Measurements from ENCODE around the gene P2RX1.
A peak's percentile ranks its signal among the peaks of the same experiment; 100 is the strongest.

P2RX1 gene

GRCh38 chr17:3889325-3890012 is 26.8 kb downstream of the P2RX1 start:
- H3K27ac ChIP-seq (ENCODE audit: low read depth, low read length), result peak overlapping the region; percentile 85
- peak overlapping the region; percentile 20 for H3K9ac ChIP-seq (ENCODE audit: low read length)
- peaks cover 9% of the 10 kb centered on the region for H3K36me3 ChIP-seq (ENCODE audit: insufficient read depth, low read length)
- peaks cover 62% of the 10 kb centered on the region for H3K4me1 ChIP-seq (ENCODE audit: insufficient read depth, low read length)
- H3K4me3 ChIP-seq (ENCODE audit: low read depth in 1 of 2, low read length in 2 of 2), result no peak overlapping the region
- H3K27me3 ChIP-seq (ENCODE audit: control insufficient read depth in 1 of 2, insufficient read depth in 2 of 2, low read length in 2 of 2), result no peaks in the 10 kb centered on the region
- H3K9me3 ChIP-seq (ENCODE audit: low read length), result no peaks in the 10 kb centered on the region

- Histone ChIP-seq H3K27me3 (ENCODE audit: control insufficient read depth in 1 of 2, insufficient read depth in 2 of 2, low read length in 2 of 2) (no peaks in the 10 kb centered on the region), H3K9ac (ENCODE audit: low read length) (peak overlapping the region; percentile 25), H3K36me3 (ENCODE audit: insufficient read depth, low read length) (peaks cover 18% of the 10 kb centered on the region), H3K27ac (ENCODE audit: low read depth, low read length) (peak overlapping the region; percentile 85), H3K9me3 (ENCODE audit: low read length) (no peaks in the 10 kb centered on the region), H3K4me1 (ENCODE audit: insufficient read depth, low read length) (peaks cover 58% of the 10 kb centered on the region), H3K4me3 (ENCODE audit: low read depth in 1 of 2, low read length in 2 of 2) (peak overlapping the region in 1 of 2 donors; percentile 25)
Observed at GRCh38 chr17:3888343-3889171, 27.7 kb downstream of the P2RX1 start.

GRCh38 chr17:3887804-3888203 is 28.5 kb downstream of the P2RX1 start:
- Histone ChIP-seq H3K9ac (ENCODE audit: low read length) (peak overlapping the region; percentile 25), H3K4me3 (ENCODE audit: low read depth in 1 of 2, low read length in 2 of 2) (peak overlapping the region in 1 of 2 donors; percentile 25), H3K4me1 (ENCODE audit: insufficient read depth, low read length) (peaks cover 55% of the 10 kb centered on the region), H3K9me3 (ENCODE audit: low read length) (no peaks in the 10 kb centered on the region), H3K36me3 (ENCODE audit: insufficient read depth, low read length) (peaks cover 21% of the 10 kb centered on the region), H3K27ac (ENCODE audit: low read depth, low read length) (peak overlapping the region; percentile 85), H3K27me3 (ENCODE audit: control insufficient read depth in 1 of 2, insufficient read depth in 2 of 2, low read length in 2 of 2) (no peaks in the 10 kb centered on the region)

GRCh38 chr17:3887394-3887793 is 28.9 kb downstream of the P2RX1 start:
- Histone ChIP-seq H3K9ac (ENCODE audit: low read length) (peak overlapping the region; percentile 25), H3K4me1 (ENCODE audit: insufficient read depth, low read length) (peaks cover 55% of the 10 kb centered on the region), H3K27me3 (ENCODE audit: control insufficient read depth in 1 of 2, insufficient read depth in 2 of 2, low read length in 2 of 2) (no peaks in the 10 kb centered on the region), H3K4me3 (ENCODE audit: low read depth in 1 of 2, low read length in 2 of 2) (no peak overlapping the region), H3K27ac (ENCODE audit: low read depth, low read length) (peak overlapping the region; percentile 85), H3K9me3 (ENCODE audit: low read length) (no peaks in the 10 kb centered on the region), H3K36me3 (ENCODE audit: insufficient read depth, low read length) (peaks cover 21% of the 10 kb centered on the region)

- Histone ChIP-seq H3K9me3 (ENCODE audit: low read length) (no peaks in the 10 kb centered on the region), H3K27me3 (ENCODE audit: control insufficient read depth in 1 of 2, insufficient read depth in 2 of 2, low read length in 2 of 2) (no peaks in the 10 kb centered on the region), H3K9ac (ENCODE audit: low read length) (no peak overlapping the region), H3K4me3 (ENCODE audit: low read depth in 1 of 2, low read length in 2 of 2) (no peak overlapping the region), H3K36me3 (ENCODE audit: insufficient read depth, low read length) (peaks cover 21% of the 10 kb centered on the region), H3K27ac (ENCODE audit: low read depth, low read length) (no peak overlapping the region), H3K4me1 (ENCODE audit: insufficient read depth, low read length) (peaks cover 52% of the 10 kb centered on the region)
Observed at GRCh38 chr17:3886776-3887175, 29.5 kb downstream of the P2RX1 start.

GRCh38 chr17:3885970-3886369 is 30.3 kb downstream of the P2RX1 start:
- Histone ChIP-seq H3K9ac (ENCODE audit: low read length) (no peak overlapping the region), H3K4me1 (ENCODE audit: insufficient read depth, low read length) (peaks cover 44% of the 10 kb centered on the region), H3K27ac (ENCODE audit: low read depth, low read length) (no peak overlapping the region), H3K4me3 (ENCODE audit: low read depth in 1 of 2, low read length in 2 of 2) (no peak overlapping the region), H3K36me3 (ENCODE audit: insufficient read depth, low read length) (peaks cover 28% of the 10 kb centered on the region), H3K9me3 (ENCODE audit: low read length) (no peaks in the 10 kb centered on the region), H3K27me3 (ENCODE audit: control insufficient read depth in 1 of 2, insufficient read depth in 2 of 2, low read length in 2 of 2) (no peaks in the 10 kb centered on the region)

GRCh38 chr17:3885271-3885670 is 31.0 kb downstream of the P2RX1 start:
- peaks cover 37% of the 10 kb centered on the region for H3K4me1 ChIP-seq (ENCODE audit: insufficient read depth, low read length)

GRCh38 chr17:3884188-3884587 is 32.1 kb downstream of the P2RX1 start:
- Histone ChIP-seq H3K27ac (ENCODE audit: low read depth, low read length) (no peak overlapping the region), H3K4me1 (ENCODE audit: insufficient read depth, low read length) (peaks cover 26% of the 10 kb centered on the region), H3K9me3 (ENCODE audit: low read length) (no peaks in the 10 kb centered on the region), H3K4me3 (ENCODE audit: low read depth in 1 of 2, low read length in 2 of 2) (no peak overlapping the region), H3K27me3 (ENCODE audit: control insufficient read depth in 1 of 2, insufficient read depth in 2 of 2, low read length in 2 of 2) (no peaks in the 10 kb centered on the region), H3K36me3 (ENCODE audit: insufficient read depth, low read length) (peaks cover 30% of the 10 kb centered on the region), H3K9ac (ENCODE audit: low read length) (no peak overlapping the region)

More at GRCh38 chr17:3885271-3885670, 31.0 kb downstream of the P2RX1 start:
- Histone ChIP-seq H3K36me3 (ENCODE audit: insufficient read depth, low read length) (peaks cover 30% of the 10 kb centered on the region), H3K9ac (ENCODE audit: low read length) (no peak overlapping the region), H3K9me3 (ENCODE audit: low read length) (no peaks in the 10 kb centered on the region), H3K27ac (ENCODE audit: low read depth, low read length) (no peak overlapping the region), H3K4me3 (ENCODE audit: low read depth in 1 of 2, low read length in 2 of 2) (no peak overlapping the region), H3K27me3 (ENCODE audit: control insufficient read depth in 1 of 2, insufficient read depth in 2 of 2, low read length in 2 of 2) (no peaks in the 10 kb centered on the region)

GRCh38 chr17:3882276-3882675 is 34.0 kb downstream of the P2RX1 start:
- Histone ChIP-seq H3K9me3 (ENCODE audit: low read length) (no peaks in the 10 kb centered on the region), H3K4me1 (ENCODE audit: insufficient read depth, low read length) (peaks cover 7% of the 10 kb centered on the region), H3K36me3 (ENCODE audit: insufficient read depth, low read length) (peaks cover 36% of the 10 kb centered on the region), H3K27ac (ENCODE audit: low read depth, low read length) (no peak overlapping the region), H3K4me3 (ENCODE audit: low read depth in 1 of 2, low read length in 2 of 2) (no peak overlapping the region), H3K9ac (ENCODE audit: low read length) (no peak overlapping the region), H3K27me3 (ENCODE audit: control insufficient read depth in 1 of 2, insufficient read depth in 2 of 2, low read length in 2 of 2) (no peaks in the 10 kb centered on the region)

GRCh38 chr17:3880983-3881382 is 35.3 kb downstream of the P2RX1 start:
- Histone ChIP-seq H3K9ac (ENCODE audit: low read length) (no peak overlapping the region), H3K27ac (ENCODE audit: low read depth, low read length) (no peak overlapping the region), H3K36me3 (ENCODE audit: insufficient read depth, low read length) (peaks cover 42% of the 10 kb centered on the region), H3K27me3 (ENCODE audit: control insufficient read depth in 1 of 2, insufficient read depth in 2 of 2, low read length in 2 of 2) (no peaks in the 10 kb centered on the region), H3K4me1 (ENCODE audit: insufficient read depth, low read length) (no peaks in the 10 kb centered on the region), H3K4me3 (ENCODE audit: low read depth in 1 of 2, low read length in 2 of 2) (no peak overlapping the region), H3K9me3 (ENCODE audit: low read length) (no peaks in the 10 kb centered on the region)

- H3K4me1 ChIP-seq (ENCODE audit: insufficient read depth, low read length), result no peaks in the 10 kb centered on the region
- H3K4me3 ChIP-seq (ENCODE audit: low read depth in 1 of 2, low read length in 2 of 2), result no peak overlapping the region
- H3K9me3 ChIP-seq (ENCODE audit: low read length), result no peaks in the 10 kb centered on the region
- no peak overlapping the region for H3K27ac ChIP-seq (ENCODE audit: low read depth, low read length)
- no peak overlapping the region for H3K9ac ChIP-seq (ENCODE audit: low read length)
- peaks cover 45% of the 10 kb centered on the region for H3K36me3 ChIP-seq (ENCODE audit: insufficient read depth, low read length)
- no peaks in the 10 kb centered on the region for H3K27me3 ChIP-seq (ENCODE audit: control insufficient read depth in 1 of 2, insufficient read depth in 2 of 2, low read length in 2 of 2)
Observed at GRCh38 chr17:3879591-3880417, 36.5 kb downstream of the P2RX1 start.

All from muscle layer of colon (tissue), 2 donors.